ENCODE measurements around the gene MLXIP. TPM values are rescaled to one million over a fixed set of nuclear protein-coding genes. Genes with fewer than 3 reads are reported as not detected.

The MLXIP gene
- total RNA-seq, 4 donors from 2014 or later, result 9.6 to 20.0 (median 11.4) TPM

DNA sequence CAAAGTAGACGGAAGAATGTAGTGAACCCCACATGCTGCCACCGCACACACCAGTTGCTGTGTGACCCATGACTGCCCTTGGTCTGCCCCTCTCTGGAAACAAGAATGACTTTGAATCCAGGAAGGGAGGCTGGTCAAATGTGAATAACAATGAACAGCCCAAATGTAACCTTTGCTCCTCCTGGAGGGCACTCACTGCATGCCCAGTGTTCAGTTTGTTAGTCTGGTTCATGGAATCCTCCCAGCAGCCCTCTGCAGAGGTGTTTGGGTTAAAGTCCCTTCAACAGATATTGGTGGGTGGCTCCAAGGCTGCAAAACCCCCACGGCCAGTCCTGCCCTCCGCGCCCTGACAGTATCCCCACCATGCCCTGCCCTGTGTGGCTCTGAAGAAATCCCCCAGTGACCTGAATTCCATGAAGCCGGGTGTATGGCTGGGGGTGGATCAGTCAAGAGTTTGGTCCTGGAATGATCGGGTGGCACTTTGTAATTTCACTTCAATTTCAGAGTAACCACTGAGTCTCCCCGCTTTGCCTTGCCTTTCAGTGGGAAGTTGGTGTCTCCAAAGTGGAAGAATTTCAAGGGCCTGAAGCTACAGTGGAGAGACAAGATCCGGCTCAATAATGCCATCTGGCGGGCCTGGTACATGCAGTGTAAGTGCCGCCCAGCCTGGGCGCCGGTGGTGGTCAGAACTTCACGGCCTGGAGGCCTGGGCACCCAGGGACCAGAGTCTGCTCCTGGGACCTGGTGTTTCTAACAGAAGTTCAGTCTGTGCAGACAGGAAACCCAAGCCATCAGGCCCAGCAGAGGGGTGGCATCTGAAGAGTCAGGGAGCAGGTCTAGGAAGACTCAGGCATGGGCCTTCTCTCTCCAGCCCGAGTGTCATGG, 48.4 kb downstream of the MLXIP start:
- Histone ChIP-seq H3K9me3 (no peaks in the 10 kb centered on the region), H3K27ac (no peak overlapping the region), H3K4me3 (no peak overlapping the region), H3K27me3 (no peaks in the 10 kb centered on the region), H3K4me1 (peaks cover 12 to 43% (median 18%) of the 10 kb centered on the region in 3 donors), H3K36me3 (peaks cover 18 to 51% (median 40%) of the 10 kb centered on the region in 3 donors)
- WGBS, 2 donors, result 81 to 83% methylated on average over 7 of the region's 15 CpGs
- DNase-seq, result no peak
- intact Hi-C loops (cut with DNase I), result no loop called here
- TF ChIP-seq, protein P1, sequence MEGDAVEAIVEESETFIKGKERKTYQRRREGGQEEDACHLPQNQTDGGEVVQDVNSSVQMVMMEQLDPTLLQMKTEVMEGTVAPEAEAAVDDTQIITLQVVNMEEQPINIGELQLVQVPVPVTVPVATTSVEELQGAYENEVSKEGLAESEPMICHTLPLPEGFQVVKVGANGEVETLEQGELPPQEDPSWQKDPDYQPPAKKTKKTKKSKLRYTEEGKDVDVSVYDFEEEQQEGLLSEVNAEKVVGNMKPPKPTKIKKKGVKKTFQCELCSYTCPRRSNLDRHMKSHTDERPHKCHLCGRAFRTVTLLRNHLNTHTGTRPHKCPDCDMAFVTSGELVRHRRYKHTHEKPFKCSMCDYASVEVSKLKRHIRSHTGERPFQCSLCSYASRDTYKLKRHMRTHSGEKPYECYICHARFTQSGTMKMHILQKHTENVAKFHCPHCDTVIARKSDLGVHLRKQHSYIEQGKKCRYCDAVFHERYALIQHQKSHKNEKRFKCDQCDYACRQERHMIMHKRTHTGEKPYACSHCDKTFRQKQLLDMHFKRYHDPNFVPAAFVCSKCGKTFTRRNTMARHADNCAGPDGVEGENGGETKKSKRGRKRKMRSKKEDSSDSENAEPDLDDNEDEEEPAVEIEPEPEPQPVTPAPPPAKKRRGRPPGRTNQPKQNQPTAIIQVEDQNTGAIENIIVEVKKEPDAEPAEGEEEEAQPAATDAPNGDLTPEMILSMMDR (IDR thresholded peaks at IDR 0.05), result no peak
- TF ChIP-seq POLR2A (IDR thresholded peaks at IDR 0.05), result no peak

DNA sequence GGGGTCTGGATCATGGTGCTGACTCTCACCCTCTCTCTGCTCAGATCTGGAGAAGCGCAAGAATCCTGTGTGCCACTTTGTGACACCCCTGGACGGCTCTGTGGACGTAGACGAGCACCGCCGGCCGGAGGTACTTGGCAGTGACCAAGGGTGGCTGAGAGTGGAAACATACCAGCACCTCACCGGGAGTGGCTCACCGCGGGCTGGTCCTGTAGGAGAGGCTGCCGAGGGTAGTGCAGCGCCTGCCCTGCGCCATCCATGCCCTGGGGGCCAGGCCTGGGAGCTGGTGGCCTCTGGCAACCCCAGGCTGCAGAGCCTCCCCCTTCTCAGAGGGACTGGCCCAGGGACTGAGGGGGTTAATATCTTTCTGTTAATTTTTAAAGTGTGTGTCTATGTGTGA, 49.3 kb downstream of the MLXIP start:
- no peaks in the 10 kb centered on the region for H3K27me3 ChIP-seq
- intact Hi-C loops (cut with DNase I), result no loop called here
- WGBS, 2 donors, result 60 to 98% methylated on average over 1 to 8 of the region's 13 CpGs
- H3K27ac ChIP-seq, result no peak overlapping the region
- no peak for DNase-seq
- TF ChIP-seq, protein P1 (IDR thresholded peaks at IDR 0.05), result no peak
- TF ChIP-seq POLR2A (IDR thresholded peaks at IDR 0.05), result no peak
- no peaks in the 10 kb centered on the region for H3K9me3 ChIP-seq
- H3K36me3 ChIP-seq, result peaks cover 18 to 60% (median 45%) of the 10 kb centered on the region in 3 donors
- H3K4me3 ChIP-seq, result no peak overlapping the region
- H3K4me1 ChIP-seq, result peaks cover 11 to 36% (median 17%) of the 10 kb centered on the region in 3 donors

DNA sequence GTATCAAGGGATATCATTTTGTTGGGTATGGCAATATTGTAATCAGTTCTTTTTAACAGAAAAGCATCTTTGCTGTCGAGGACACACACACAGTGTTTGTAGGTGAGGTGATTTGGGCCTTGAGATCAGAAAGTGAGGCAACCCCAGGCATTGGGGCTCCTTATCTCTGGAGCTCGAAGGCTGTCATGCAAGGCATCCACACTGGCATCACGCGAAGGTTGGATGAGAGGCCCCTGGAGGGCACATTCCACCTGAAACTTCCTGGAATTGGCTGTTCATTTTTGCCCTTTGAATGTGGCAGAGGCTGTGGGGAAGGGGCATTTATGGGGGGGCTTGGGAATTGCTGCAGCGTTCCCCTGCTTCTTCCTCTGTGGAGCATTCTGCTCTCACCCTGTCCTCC, 49.9 kb downstream of the MLXIP start:
- Histone ChIP-seq H3K4me3 (no peak overlapping the region), H3K36me3 (peaks cover 25 to 67% (median 45%) of the 10 kb centered on the region in 3 donors), H3K27me3 (no peaks in the 10 kb centered on the region), H3K4me1 (peaks cover 4 to 29% (median 11%) of the 10 kb centered on the region in 3 donors), H3K27ac (no peak overlapping the region), H3K9me3 (no peaks in the 10 kb centered on the region)
- intact Hi-C loops (cut with DNase I), result no loop called here
- no peak for DNase-seq
- TF ChIP-seq, protein P1 (IDR thresholded peaks at IDR 0.05), result no peak
- TF ChIP-seq POLR2A (IDR thresholded peaks at IDR 0.05), result no peak
- WGBS, 2 donors, result 81 to 82% methylated on average over 1 to 5 of the region's 5 CpGs

DNA sequence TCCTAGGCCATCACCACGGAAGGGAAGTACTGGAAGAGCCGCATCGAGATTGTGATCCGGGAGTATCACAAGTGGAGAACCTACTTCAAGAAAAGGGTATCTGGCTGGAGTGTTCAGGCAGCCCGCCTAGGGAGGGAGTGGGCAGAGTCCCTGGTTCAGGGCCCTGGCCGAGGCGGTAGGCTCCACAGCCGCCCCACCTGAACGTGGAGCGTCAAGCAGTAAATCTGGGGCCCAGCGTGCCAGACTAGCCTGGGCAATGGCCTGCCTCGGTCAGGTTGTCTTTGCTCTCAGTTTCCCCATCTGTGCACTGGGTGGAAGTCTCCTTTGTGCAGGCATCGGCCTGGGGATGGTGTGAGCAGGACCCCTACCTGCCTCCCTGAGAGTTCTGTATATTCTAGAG, 50.6 kb downstream of the MLXIP start:
- Histone ChIP-seq H3K27me3 (no peaks in the 10 kb centered on the region), H3K4me3 (no peak overlapping the region), H3K9me3 (no peaks in the 10 kb centered on the region), H3K36me3 (peaks cover 29 to 73% (median 50%) of the 10 kb centered on the region in 3 donors), H3K27ac (no peak overlapping the region), H3K4me1 (peaks cover 0 to 25% (median 8%) of the 10 kb centered on the region in 3 donors)
- intact Hi-C loops (cut with DNase I), result no loop called here
- DNase-seq, result no peak
- 89 to 95% methylated on average over 4 to 7 of the region's 13 CpGs for WGBS, 2 donors
- TF ChIP-seq, protein P1 (IDR thresholded peaks at IDR 0.05), result no peak
- no peak for TF ChIP-seq POLR2A (IDR thresholded peaks at IDR 0.05)

- Histone ChIP-seq H3K27ac (no peak overlapping the region), H3K27me3 (no peaks in the 10 kb centered on the region), H3K9me3 (no peaks in the 10 kb centered on the region), H3K4me1 (peaks cover 0 to 18% (median 8%) of the 10 kb centered on the region in 3 donors), H3K4me3 (no peak overlapping the region), H3K36me3 (peaks cover 32 to 83% (median 52%) of the 10 kb centered on the region in 3 donors)
- intact Hi-C loops (cut with DNase I), result no loop called here
- no peak for DNase-seq
- TF ChIP-seq POLR2A (IDR thresholded peaks at IDR 0.05), result no peak
- TF ChIP-seq, protein P1 (IDR thresholded peaks at IDR 0.05), result no peak
- 47 to 51% methylated on average over 3 of the region's 17 CpGs for WGBS, 2 donors
Observed at GRCh38 chr12:122130150-122130549, 51.6 kb downstream of the MLXIP start.
